Thyroid gland (tissue), 4 donors: ENCODE measurements around the gene CARD11.

Experiments used
- CTCF ChIP-seq, 6 experiments: fragments of 200-600 bp in 3 of 6; fragments of 450-650 bp in 3 of 6; sonication (generic) in 3 of 6; IDR thresholded peaks; one replicate each; pipeline ENCODE4 v1.5.1; 2016 to 2019; ENCODE audit warnings: antibody characterized with exemption in 6 of 6, mild to moderate bottlenecking in 2 of 6, inconsistent platforms in 1 of 6, moderate library complexity in 1 of 6
- POLR2A ChIP-seq, 2 donors: fragments of 450-650 bp; IDR thresholded peaks; one replicate each; pipeline ENCODE4 v1.6.1; 2017; ENCODE audit warnings: antibody characterized with exemption in 2 of 2, mild to moderate bottlenecking in 2 of 2, moderate library complexity in 1 of 2

GRCh38 chr7:2982831-2983230 lies 60.8 kb downstream of the CARD11 start:
- TF ChIP-seq POLR2A (IDR thresholded peaks at IDR 0.05) (no peak), CTCF (IDR thresholded peaks at IDR 0.05) (no peak)
